HG03521 (cell line): ENCODE results near the gene PDZRN4.
"Not testable (repeated sequence)": the region's sequence is repeated elsewhere in the genome, so short reads cannot be mapped to it uniquely, and the experiment has no call there.

Experiments used
- ATAC-seq: cut with Tn5 transposase; IDR thresholded peaks from one replicate; pipeline ENCODE4 v1.9.1; 2021; ENCODE audit warnings: mild to moderate bottlenecking, moderate library complexity; ENCODE audit not compliant: unreplicated experiment

The PDZRN4 gene

DNA sequence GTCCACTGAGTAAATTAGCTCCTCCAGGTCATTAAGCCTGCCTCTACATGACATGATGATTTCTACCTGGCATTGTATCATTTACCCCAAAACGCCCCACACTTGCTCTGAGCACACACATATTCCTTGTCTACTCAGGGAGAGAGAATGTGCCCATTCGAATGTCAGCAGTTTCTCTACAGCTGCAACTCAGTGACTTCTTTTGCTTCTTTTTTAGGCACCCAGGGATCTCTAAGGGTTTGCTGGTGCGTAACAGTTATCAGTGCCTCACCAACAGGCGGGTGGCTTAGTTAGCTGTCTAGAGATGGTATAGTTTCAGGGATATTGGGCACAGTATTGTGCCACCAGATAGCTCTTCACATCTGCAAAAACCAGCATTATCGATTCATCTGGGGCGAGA is 316.9 kb downstream of the PDZRN4 start:
- no peak for ATAC-seq

DNA sequence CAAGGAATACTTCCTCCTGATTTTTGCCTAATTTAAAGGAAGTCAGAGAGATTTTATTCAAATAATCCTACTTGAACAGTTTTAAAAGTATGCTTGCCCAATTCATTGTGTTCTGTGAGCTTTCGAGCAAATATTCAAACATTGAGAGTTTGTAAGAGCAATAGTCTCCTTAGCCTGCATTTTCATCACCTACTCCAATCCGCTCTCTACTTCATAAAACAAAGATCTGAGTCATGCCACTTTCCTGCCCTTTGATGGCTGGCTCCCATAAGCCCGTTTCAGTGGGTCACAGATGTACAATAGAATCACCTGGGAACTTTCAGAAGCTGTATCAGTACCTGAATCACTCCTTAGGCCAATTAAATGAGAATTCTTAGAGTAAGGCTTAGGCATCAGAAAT is 319.2 kb downstream of the PDZRN4 start:
- no peak for ATAC-seq

DNA sequence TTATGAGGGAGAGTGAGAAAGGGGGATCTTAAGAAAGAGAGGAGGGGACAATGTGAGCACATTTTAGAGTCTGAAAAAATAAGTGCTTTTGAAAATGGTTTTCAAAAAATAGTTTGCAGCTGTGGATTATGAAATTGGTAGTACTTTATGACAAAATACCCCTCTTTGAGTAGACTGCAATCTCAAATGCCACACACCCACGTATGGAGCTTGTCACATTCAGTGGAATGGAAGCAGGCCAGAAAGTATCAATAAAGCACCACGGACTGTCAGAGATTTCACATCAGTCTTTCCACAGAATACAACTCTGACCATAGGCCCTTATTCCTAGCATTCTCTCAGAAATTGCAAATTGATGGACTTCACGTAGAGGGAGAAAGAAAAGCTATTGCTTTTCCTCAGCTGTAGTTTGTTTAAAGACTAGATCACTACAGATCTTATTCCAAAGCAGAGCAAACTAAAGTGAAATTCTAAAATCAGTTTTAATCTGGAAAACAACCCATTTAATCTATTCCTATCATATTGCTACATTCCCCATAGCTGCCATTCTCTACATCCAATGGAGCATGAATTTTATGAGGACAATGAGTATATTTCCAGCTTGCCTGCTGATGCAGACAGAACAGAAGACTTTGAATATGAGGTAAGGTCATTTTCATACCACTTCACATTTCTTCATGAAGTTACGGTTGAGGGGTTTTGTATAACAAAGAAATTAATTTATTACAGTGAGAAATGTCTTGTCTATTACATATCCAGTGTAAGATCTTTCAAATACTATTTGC is 321.3 kb downstream of the PDZRN4 start:
- ATAC-seq = no peak

DNA sequence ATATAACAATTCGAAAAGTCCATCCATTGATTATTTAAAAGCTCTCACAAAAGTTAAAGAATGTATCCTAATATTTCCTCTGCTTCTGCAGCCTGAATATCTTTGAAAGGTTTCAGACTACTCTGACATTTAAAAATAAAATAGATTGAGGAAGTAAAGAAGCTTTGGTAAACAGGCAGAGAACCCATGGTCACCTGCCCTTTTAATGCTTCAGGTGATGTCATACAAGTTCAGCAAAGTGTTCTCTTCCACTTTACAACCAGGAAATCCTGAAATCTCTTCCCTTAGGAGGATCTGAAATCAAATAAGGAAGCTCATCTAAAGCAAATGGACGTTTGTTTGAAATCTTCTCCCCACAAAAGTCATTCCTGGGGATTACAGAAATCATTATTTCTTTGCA is 322.4 kb downstream of the PDZRN4 start:
- no peak for ATAC-seq

DNA sequence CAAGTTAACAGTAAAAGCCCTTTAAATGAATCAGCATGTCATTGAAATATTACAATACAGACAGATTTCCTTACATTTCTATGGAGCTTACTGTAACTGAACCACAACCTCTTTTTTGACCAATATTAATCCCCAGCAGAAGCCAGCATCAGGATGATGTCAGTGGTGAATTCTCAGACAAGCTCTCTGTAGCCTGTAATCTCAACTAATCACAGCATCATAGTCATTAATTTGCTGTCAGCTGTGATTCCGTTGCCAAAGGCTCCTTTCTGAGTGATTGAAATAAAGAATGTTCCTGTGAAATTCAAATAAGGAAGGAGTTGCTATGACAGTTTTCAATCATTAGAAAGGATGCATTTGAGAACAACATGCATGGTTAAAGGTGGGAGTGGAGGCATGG is 323.1 kb downstream of the PDZRN4 start:
- ATAC-seq = no peak

DNA sequence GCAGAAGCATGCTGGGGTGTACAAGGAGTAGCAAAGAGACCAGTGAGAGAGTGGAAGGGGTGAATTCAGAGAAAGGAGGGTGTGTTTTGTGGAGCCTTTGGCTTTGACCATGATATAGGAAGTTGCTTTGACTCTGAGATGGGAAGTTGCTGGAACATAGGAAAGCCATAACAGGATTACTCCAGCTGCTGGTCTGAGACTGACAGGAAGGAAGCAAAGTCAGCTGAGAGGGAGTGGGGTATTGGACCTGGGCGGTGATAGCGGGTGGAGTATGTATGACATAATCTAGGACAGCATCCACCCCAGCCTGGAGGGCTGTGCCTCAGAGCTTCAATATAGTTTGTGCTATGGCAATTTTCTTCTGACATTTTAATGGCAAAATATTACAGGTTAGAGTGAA is 324.4 kb downstream of the PDZRN4 start:
- no peak for ATAC-seq

DNA sequence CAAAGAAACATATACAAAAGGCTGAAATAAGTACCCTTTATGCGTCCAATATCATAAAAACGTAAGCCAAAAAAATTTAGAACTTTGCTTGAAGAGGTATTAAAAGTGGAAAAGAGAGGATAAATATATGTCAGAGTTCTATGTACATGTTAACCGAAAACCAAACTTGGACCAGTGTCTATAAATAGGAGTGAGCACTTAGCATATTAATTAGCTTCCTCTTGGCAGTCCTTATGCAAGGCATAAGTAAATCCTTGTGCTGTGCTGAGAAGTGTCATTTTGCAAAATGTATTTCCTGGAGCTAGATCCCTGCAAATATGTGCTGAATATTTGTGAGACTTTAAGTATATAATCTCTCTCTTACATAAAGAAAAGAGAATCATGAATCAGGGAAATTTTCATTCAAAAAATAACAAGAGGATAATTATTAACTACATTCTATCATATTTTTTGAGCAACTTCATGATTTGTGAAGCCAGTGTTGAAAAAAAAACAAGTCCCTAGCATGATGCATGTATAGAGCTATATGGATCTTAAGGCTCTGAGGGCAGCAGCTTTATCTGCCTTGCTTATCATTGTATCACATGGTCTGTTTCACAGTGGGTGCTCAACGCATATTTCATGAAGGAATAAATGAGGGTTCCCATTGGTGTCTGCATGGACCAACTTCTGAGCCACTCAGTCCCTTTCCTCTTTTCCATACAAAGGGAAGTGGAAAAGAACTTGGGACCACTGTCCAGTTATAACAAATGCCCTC is 326.1 kb downstream of the PDZRN4 start:
- ATAC-seq = no peak

DNA sequence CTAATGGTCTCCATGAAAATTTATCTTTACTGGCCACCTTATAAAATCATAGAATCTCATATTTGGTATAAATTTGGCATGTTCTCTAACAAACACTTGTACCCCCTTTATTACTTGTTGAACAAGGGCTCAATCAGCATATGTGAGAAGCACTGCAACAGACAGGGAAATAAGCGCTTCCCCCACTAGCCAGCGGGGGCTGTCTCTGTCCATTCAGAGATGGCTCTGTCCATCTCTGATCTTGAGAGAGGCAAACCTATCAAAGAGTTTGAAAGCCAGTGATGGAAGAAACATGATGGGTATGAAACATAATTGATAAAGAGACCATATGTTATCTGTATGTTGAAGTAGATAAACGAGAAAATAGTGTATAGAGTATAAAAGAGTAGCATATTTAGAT is 326.8 kb downstream of the PDZRN4 start:
- no peak for ATAC-seq

DNA sequence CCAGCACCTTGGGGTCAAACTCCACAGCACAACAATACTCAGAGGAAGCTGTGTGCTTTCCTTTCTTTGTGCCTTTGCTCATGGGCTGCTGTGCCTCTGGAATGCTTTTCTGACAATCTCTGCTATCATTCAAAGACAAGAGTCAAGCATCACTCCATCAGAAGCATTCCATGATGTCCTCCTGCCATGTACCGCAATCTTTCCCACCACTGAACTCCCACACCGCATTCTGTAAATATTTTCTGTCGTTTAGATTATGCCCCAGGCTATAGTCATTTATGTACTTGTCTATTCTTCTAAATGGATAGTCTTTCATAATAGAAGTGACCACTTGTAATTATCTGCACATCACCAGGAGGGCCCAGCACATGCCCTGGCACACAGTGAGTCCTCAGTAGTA is 327.8 kb downstream of the PDZRN4 start:
- no peak for ATAC-seq

DNA sequence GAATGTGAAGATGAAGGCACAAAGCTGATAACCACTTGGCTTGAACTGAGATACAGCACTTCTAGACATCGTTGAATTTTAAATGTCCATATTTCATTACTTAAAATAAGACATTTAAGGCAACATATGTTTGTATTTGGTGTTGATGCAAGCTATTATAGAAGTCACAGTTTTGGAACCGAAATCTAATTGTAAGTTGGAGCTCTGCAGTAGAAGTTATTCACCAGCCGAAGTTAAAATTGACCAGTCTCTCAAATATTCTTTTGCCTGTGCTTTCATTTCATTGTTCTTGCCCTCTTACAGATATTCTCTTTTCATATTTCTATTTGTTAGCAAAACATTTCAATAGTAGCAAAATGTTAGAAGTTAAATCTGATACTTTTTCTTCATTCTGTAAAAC is 332.7 kb downstream of the PDZRN4 start:
- ATAC-seq = no peak

DNA sequence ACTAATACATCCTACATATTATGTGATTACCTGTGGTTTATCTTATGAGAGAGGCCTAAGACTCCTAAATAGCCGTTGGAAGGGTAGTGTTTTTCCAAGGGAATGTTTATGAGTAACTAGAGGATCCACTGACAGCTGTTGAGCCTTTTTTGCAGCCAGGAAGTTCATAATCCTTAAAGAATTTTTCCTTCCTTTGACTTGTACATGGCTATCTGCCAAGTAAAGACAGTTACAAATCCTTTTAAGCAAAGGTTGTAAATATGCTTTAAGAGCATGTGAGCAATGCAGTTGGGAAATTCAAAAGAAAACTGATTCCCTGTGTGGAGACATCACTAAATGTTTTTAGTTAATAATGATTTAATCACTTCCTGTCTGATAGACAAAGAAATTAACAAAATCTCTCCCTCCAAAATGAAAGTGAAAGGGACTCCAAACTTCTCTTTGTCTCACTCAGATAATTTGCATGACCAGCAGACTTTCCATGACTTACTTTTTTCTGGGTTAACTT is 333.8 kb downstream of the PDZRN4 start:
- ATAC-seq = no peak

DNA sequence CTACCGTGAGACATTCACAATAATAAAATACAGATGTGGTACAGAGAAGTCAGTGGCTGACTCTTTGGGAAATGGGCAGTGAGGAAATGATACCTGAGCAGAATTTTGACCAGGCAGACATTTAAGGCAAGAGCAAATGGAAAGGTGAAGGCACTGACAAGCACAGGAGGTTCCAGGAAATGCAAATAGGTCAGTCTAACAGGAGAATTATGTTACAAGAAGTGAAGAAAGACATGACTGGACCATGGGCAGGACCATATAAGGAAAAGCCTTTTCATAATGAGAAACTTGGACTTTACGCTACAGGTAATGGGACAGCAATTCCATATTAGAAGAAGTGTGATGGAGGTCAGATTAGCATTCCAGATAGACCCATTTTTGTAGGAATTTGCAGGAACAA is 338.9 kb downstream of the PDZRN4 start:
- ATAC-seq = no peak

DNA sequence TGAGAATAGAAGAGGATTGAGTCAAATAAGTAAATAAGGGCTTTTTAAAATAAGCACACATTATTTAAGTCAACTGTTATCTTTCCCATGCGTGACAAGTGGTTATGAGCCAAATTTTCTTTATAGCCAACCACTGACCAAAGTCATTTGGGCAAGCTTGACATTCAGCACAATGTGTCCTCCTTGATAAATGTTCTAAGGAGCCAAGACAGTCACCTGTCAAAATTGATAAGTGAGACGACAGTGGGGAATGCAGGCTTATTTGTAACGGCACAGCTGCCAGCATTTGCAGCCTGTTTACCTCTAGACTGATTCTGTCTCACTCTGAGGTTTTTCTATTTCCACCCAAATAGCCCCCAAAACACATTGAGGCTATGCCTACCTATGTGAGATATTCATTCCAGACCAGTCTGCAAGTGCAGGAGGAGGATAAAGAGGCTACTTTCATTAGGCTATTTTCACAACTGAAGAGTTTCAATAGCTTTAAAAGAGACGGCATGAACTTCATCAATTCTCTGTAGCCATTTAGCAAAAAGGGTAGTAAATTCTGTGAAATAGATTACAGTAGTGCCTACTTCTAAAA is 339.5 kb downstream of the PDZRN4 start:
- ATAC-seq = no peak

DNA sequence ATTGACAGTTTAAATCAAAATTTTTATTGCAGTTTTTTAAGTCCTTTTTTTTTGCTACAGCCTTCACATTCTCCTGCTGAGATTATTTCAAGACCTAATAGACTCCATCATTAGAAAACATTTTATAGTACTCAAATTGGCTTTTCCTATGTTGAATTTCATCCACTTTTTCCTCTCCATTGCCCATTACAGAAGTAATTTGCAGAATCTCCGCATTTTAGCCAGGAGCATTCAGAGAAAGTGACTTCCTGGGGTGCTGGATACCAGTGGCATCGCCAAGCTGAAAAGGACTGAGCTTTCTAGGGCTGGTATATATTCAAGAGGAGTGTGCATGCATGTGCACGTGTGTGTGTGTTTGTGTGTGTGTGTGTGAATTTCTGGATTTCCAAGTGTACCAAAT is 340.8 kb downstream of the PDZRN4 start:
- ATAC-seq = no peak

DNA sequence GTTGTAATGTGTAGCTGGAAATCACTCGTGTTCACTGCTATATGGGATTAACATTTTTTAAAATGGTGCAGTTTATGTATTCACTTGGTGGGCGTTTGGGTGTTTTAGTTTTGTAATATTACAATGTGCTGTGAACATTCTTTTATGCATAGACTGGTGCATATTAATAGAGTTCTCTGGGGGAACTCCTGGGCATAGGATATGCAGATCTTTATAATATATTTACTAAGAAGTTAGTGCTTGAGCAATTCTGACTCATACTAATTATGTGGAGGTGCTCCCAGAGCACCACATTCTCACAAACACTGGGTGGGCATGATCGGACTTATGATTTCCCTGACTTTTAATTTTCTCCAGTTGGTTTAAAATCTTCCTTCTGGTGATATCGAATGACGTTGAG is 342.3 kb downstream of the PDZRN4 start:
- no peak for ATAC-seq

DNA sequence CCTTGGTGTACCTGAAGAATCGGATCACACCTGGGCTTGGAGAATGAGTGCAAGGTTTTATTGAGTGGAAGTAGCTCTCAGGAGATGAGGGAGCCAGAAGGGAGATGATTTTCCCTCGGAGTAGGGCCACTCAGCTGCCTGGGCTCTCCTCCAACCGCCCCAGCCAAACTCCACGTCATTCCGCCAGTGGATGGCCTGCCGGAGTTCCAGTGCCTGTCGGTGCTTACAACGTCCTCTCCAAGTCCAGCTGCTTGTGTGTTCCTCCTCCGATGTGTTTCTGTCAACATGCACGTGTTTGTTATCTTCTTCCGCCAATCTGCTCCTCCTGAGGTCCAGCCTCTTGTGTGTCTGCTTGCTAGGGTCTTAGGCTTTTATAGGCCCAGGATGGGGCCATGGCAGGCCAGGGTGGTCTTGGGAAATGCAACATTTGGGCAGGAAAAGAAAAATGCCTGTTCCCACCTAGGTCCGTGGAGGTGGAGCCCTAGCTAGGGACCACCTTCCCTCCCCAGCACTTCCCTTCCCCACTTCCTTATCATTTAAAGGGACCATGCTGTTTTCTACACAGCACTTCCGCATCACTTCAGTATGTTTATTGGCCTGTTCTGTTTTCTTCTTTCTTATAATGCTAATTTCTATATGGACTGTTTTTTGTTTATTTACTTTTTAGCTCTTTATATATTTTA is 343.2 kb downstream of the PDZRN4 start:
- ATAC-seq = no peak

DNA sequence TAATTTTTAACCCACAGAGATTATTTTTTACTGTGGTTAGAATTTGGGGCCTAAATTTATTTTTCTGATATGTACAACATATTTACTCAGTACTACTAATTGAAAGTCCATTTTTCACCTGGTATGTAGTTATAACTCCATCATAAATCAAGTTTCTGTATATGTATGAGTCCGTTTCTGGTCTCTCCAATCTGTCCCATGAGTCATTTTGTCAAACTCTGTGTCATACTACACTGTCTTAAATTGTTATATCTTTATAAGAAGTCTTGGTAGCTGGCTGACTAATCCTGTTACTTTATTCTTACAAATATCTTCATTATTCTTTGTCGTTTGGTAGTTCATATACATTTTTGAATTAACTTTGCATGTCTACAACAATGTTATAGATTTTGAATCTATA is 344.0 kb downstream of the PDZRN4 start:
- no peak for ATAC-seq

DNA sequence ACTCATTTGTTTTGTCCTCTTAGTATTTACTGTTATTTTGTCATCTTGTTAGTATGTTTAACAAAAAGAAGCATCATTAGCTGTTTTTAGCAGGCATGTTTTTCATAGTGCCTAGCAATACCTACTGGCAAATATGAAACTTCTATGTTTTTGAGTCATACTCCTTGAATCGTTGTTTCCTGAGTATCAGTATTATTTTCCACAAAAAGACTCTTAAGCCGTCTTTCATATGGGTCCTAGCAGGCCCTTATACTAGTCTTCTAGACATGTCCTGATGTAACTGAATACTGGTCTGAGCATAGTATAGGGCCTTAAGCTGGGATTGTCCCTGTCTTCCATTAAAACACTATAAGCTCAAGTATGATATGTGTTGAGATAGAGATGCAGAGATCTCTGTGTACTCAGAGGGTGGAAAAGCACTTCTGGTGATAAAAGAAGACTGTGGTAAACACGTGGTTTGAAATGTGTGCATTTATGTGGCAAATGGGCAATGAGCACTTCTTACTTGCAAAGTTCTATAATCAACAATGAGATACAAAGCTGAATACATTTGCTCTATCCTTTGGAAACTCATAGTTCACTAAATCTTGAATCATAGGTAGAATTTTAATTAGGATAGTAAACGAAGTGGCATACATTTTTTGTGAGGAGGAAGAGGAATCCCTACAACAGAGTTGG is 348.8 kb downstream of the PDZRN4 start:
- ATAC-seq = no peak

DNA sequence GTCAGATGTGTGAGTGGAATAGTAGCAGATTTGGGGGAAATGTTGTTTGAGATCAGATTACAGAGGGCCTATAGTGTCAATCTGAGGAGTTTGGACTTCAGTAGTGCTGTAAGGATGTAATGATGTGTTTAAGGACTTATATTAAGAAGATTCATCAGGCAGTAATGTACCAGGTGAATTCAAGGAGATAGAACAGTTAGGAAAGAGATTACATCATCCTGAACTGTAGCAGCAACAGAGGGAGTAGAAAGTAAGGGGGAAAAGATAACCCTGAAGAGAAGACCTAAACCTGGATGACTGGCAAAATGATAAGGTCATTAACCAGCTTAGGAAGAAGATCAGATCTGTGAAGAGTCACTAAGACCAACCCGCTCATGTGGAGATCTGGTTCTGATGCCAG is 349.4 kb downstream of the PDZRN4 start:
- ATAC-seq = no peak

DNA sequence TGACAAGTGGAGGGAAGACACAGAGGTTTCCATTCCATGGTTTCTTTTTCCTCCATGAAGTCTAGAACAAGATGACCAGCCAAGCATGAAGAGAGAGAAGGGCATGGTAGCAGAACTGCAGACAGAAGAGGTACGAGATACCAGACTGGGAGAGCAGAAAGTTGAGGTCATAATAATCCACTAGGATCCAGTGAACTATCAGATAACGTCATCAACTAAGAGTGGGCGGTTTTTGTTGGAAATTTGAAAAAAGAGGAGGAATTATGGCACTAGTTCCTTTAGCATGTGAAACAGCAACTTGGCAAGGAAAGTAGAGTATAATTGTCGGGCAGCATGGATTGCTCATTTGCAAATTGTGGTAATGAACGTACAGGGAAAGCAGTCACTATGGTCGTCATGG is 357.6 kb downstream of the PDZRN4 start:
- no peak for ATAC-seq

DNA sequence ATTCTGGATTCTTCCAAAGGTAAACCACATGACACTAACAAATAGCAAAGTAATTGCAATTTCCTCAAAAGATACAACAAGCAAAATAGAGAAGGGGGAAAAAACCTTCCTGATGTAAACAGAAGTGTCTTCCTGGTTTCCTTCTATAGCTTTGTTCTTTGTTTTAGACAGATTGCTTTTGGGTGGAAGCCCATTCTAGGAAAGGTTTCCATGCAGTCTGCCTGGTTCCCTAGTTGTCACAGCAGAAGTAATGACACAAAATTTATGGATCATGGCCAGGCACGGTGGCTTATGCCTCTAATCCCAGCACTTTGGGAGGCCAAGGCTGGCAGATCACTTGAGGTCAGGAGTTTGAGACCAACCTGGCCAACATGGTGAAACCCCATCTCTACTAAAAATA is 359.0 kb downstream of the PDZRN4 start:
- not testable (repeated sequence) for ATAC-seq
